Suprapubic skin (tissue), 3 donors: Measurements from ENCODE around the gene PAOX.

ENCODE experiments used
- POLR2AphosphoS5 ChIP-seq, 3 donors: sonication (generic); formaldehyde crosslinking; IDR thresholded peaks; one replicate each; pipeline ENCODE4 v1.6.1; 2017; ENCODE audit warnings: antibody characterized with exemption in 3 of 3
- TF ChIP-seq, protein P1 (sequence below), 2 donors: fragments of 200-600 bp in 1 of 2; fragments of 450-650 bp in 1 of 2; sonication (generic) in 1 of 2; IDR thresholded peaks; one replicate each; pipeline ENCODE4 v1.5.1; 2016 to 2019; ENCODE audit warnings: antibody characterized with exemption in 2 of 2, mild to moderate bottlenecking in 1 of 2, moderate library complexity in 1 of 2

DNA sequence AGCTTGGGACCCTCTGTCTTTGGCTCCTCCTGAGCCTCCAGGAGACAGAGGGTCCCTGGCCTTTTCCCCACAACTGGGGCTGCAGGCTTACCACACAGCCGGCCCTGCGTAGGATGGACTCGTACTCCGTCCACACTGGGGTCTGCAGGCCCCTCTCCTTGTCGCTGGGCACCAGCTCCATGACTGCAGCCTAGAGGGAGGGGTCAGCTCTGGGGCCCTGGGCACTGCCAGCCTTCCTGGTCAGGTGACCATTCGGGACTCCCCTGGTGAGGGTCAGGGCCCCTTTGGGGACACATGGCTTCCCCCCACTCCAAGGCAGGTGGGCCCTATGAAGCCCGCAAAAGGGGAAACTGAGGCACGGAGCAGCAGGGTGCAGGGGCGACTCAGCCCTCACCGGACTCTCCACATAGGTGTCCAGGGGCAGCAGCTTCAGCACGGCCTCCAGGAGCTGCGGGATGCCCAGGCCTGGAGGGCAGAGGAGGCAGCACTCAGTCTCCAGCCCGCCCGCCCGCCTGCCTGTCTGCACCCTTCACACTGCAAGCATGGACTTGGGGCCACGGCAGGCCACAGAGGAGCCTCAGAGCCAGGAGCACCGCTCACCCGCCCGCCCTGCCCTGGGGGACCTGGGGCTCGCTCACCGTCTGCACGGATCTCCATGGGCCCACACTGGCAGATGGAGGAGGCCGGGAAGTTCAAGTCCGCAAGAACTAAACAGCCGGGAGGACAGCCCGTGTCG is 22.3 kb upstream of the PAOX start:
- TF ChIP-seq, protein P1, sequence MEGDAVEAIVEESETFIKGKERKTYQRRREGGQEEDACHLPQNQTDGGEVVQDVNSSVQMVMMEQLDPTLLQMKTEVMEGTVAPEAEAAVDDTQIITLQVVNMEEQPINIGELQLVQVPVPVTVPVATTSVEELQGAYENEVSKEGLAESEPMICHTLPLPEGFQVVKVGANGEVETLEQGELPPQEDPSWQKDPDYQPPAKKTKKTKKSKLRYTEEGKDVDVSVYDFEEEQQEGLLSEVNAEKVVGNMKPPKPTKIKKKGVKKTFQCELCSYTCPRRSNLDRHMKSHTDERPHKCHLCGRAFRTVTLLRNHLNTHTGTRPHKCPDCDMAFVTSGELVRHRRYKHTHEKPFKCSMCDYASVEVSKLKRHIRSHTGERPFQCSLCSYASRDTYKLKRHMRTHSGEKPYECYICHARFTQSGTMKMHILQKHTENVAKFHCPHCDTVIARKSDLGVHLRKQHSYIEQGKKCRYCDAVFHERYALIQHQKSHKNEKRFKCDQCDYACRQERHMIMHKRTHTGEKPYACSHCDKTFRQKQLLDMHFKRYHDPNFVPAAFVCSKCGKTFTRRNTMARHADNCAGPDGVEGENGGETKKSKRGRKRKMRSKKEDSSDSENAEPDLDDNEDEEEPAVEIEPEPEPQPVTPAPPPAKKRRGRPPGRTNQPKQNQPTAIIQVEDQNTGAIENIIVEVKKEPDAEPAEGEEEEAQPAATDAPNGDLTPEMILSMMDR (IDR thresholded peaks at IDR 0.05) = no peak
- TF ChIP-seq POLR2AphosphoS5 (IDR thresholded peaks at IDR 0.05) = no peak
